Measurements from ENCODE around the gene TEX13D. TPM values are rescaled to one million over a fixed set of nuclear protein-coding genes. Genes with fewer than 3 reads are reported as not detected.

The TEX13D gene
- total and polyA plus RNA-seq, 9 of the 15 experiments (the other 6 are each of a cell fraction or from before 2014, with no cell fraction given) = 0.06 TPM; not detected in 8

DNA sequence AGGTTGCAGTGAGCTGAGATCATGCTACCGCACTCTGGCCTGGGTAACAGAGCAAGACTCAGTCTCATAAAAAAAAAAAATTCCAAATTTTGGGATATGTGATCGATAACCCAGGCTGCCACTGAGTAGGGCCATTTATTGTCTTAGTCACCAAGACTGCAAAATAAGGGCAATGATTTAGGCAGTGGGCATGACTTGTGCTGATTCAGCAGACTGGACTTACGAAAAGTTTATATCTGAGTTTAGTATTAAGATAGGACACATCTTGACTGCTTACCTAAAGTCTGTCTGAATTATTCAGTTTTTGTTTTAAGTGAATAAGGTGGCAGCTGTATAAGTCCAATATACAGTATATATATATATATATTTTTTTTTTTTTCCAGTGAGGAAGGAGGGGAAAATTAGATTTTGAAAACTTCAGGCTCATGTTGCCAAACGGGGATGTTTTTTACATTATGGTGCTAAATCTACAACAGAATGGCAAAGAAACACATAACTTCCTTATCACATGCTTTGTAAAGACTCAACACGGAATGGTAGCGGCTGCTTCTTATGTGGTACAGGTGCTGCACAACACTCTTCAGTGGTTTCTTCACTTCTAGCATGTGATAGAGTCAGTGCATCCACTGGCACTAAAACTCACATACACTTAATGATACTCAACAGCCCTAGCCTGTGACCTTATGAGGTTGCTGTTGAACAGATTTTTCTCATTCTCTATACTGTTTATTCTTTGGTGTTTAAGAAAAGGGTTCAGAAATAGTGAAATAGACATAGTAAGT, 6.5 kb downstream of the TEX13D start:
- intact Hi-C loops (cut with micrococcal nuclease) = no loop called here
- Histone ChIP-seq H3K9me3 (replicated peaks; ENCODE audit: control insufficient read depth, insufficient read depth, low read depth, low read length) (no peaks in the 10 kb centered on the region), H4K20me1 (replicated peaks; ENCODE audit: control insufficient read depth, insufficient read depth, low read length) (no peaks in the 10 kb centered on the region), H3K79me2 (ENCODE audit: control insufficient read depth, insufficient read depth, low read length) (no peaks in the 10 kb centered on the region), H3K9ac (ENCODE audit: insufficient read depth in 1 of 2, low read depth in 2 of 2, low read length in 2 of 2) (no peak overlapping the region), H3K9me1 (ENCODE audit: control insufficient read depth, insufficient read depth, low read length) (no peaks in the 10 kb centered on the region), H3K27me3 (ENCODE audit: control insufficient read depth in 2 of 2, insufficient read depth in 2 of 2, low read length in 2 of 2) (no peaks in the 10 kb centered on the region), H3K4me3 (no peak overlapping the region), H3K4me2 (ENCODE audit: insufficient read depth, low read length) (no peak overlapping the region), H3K4me1 (replicated peaks in 1 of 2; ENCODE audit: control insufficient read depth in 2 of 2, insufficient read depth in 2 of 2, low read length in 2 of 2) (peaks cover 0 to 13% of the 10 kb centered on the region in 2 experiments; a peak in 3 of 5 replicates), H3K27ac (ENCODE audit: extremely low read depth, low read depth, low read length) (no peak overlapping the region), H2AFZ (ENCODE audit: low read depth, low read length) (no peak overlapping the region), H3K36me3 (ENCODE audit: control insufficient read depth, insufficient read depth, low read length) (no peaks in the 10 kb centered on the region)
- POLR2A ChIA-PET = no interaction called here
- in situ Hi-C loops (cut with MboI) = no loop called here
- TF ChIP-seq CREB5 (CRISPR knock-in tag; IDR thresholded peaks at IDR 0.05) (no peak), C11orf30 (IDR thresholded peaks at IDR 0.05; ENCODE audit: low read depth) (peak; percentile 37; the same call in 1 of the 2 replicates), ZNF316 (IDR thresholded peaks at IDR 0.05) (peak; percentile 52), MAFG (tag; conservative IDR thresholded peaks at IDR 0.05) (peak; percentile 47; the same call in 1 of the 2 replicates), MAFK (IDR thresholded peaks at IDR 0.05; ENCODE audit: low read length) (peak; percentile 30; the same call in 1 of the 2 replicates), ARNT (IDR thresholded peaks at IDR 0.05) (no peak)
- WGBS (ENCODE audit: insufficient coverage, low coverage, missing lambda C conversion rate) = 77% methylated on average over 6 of the region's 6 CpGs
- FAIRE-seq (no peak), DNase-seq (ENCODE audit: extremely low read depth in 1 of 4, low spot score in 3 of 4) (no peak), ATAC-seq (no peak)
- BruUV-seq (replicated peaks) = no TSS peak
- CTCF ChIA-PET (ENCODE audit: low intra/inter-chr PET ratio) = no interaction called here

Measured in K562 (cell line).